ENCODE data around the gene TRIM3.

DNA sequence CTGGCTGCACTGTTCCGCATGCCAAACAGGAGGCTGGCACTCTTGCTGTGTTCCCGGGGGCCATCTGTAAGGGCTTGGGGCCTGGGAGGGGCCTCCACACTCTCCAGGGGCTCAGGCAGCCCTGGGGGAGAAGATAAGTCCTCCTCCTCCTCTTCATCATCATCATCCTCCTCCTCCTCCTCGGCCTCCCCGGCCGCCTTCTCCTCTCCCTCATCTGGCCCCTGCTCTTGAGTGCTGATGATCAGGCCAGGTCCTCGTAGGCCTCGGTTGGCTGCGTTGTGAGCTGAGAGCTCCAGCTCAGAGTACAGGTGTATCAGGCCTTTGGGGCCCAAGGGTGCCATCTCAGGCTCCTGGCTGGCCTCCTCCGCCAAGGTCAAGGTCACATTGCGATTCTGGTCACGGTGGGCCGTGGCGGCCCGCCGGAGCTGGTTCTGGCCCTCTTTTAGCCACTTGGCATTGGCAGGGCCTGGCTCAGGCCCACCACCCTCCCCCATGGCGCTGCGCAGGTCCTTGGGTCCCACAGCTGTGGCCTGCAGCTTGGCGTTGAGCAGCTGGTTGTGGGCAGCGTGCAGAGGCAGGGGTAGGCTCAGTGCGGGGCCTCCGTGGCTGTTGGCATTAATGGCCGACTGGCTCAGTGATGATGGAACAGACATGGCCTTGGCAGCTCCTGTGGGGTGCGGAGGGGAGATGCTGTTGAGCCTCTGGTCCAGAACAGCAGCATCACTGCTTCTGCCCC, 62.9 kb downstream of the TRIM3 start:
- TF ChIP-seq CTCF (IDR thresholded peaks at IDR 0.05) (no peak), POLR2A (IDR thresholded peaks at IDR 0.05) (no peak)

All from adrenal gland (tissue), 5 donors.